ENCODE results near the gene ZNRF2. TPM values are rescaled to one million over a fixed set of nuclear protein-coding genes. Genes with fewer than 3 reads are reported as not detected.

ZNRF2 gene
- total RNA-seq, 1 donor from 2014 or later, result 11.7 TPM

Small RNA genes lying within 50 kb of the gene (microRNA-seq; reads per million reads assigned to microRNA genes)
- gene MIR550A1 (not detected), gene MIR550B1 (not detected)

Other genes starting within 250 kb of the ZNRF2 start
- 49.3 TPM for gene MTURN, start 149.6 kb upstream of the ZNRF2 start, total RNA-seq
- 13.2 TPM for gene NOD1, start 194.2 kb downstream of the ZNRF2 start, total RNA-seq
- gene GGCT, start 220.2 kb downstream of the ZNRF2 start, total RNA-seq, result 20.8 TPM

Data from cardiac septum (tissue), 1 donor.